CD4-positive, alpha-beta memory T cell (primary cell): ENCODE data around the gene ZBTB46. TPM values are rescaled to one million over a fixed set of nuclear protein-coding genes. Genes with fewer than 3 reads are reported as not detected.

ENCODE experiments used
- CTCF ChIA-PET: fragments of 350-600 bp; sonication (Branson Sonifier 250); formaldehyde crosslinking; loops from one replicate; lab custom pipeline; 2021; ENCODE audit warnings: inconsistent platforms; ENCODE audit not compliant: partially characterized antibody; lab: Charles Lee
- POLR2A ChIA-PET: fragments of 350-600 bp; sonication (Branson Sonifier 250); formaldehyde crosslinking; loops from one replicate; lab custom pipeline; 2021; ENCODE audit not compliant: partially characterized antibody; lab: Charles Lee
- DNase-seq, 5 donors: peaks; one replicate each; pipeline versions ENCODE4 v3.0.0 to v3.0.0-alpha.2; 2020 to 2022; ENCODE audit warnings: mixed read lengths in 1 of 5
- H3K27ac ChIP-seq: one replicate; pipeline ENCODE4 v1.7.0; 2013; ENCODE audit warnings: low read depth, low read length
- H3K27me3 ChIP-seq: 2 replicates; pipeline ENCODE4 v1.7.0; 2013; ENCODE audit warnings: mild to moderate bottlenecking, low read length, moderate library complexity; ENCODE audit not compliant: insufficient read depth
- H3K36me3 ChIP-seq: 2 replicates; pipeline ENCODE4 v1.7.0; 2013; ENCODE audit warnings: mild to moderate bottlenecking, low read length, moderate library complexity; ENCODE audit not compliant: insufficient read depth
- H3K4me1 ChIP-seq: 2 replicates; pipeline ENCODE4 v1.7.0; 2013; ENCODE audit warnings: mild to moderate bottlenecking, low read length, moderate library complexity; ENCODE audit not compliant: insufficient read depth
- H3K4me3 ChIP-seq, 2 donors: one replicate each; pipeline ENCODE4 v1.7.0; 2013; ENCODE audit warnings: low read length in 2 of 2, mild to moderate bottlenecking in 1 of 2
- H3K9me3 ChIP-seq, 2 donors: one replicate each; pipeline ENCODE4 v1.7.0; 2013; ENCODE audit warnings: low read length in 2 of 2, control low read depth in 1 of 2; ENCODE audit not compliant: control insufficient read depth in 1 of 2
- H3K27ac Mint-ChIP-seq, 7 donors: one replicate each; pipeline ENCODE4 v1.8.0; 2020 to 2021; ENCODE audit warnings: mixed read lengths in 7 of 7, mild to moderate bottlenecking in 6 of 7, inconsistent platforms in 3 of 7, moderate library complexity in 3 of 7
- H3K27me3 Mint-ChIP-seq, 2 donors: one replicate each; pipeline ENCODE4 v1.8.0; 2020 to 2021; ENCODE audit warnings: mixed read lengths in 2 of 2
- H3K36me3 Mint-ChIP-seq, 2 donors: one replicate each; pipeline ENCODE4 v1.8.0; 2020 to 2021; ENCODE audit warnings: mixed read lengths in 2 of 2, inconsistent platforms in 1 of 2, mild to moderate bottlenecking in 1 of 2
- H3K4me1 Mint-ChIP-seq, 4 donors: one replicate each; pipeline ENCODE4 v1.8.0; 2020 to 2021; ENCODE audit warnings: mixed read lengths in 4 of 4, mild to moderate bottlenecking in 1 of 4
- H3K4me3 Mint-ChIP-seq, 8 donors: one replicate each; pipeline ENCODE4 v1.8.0; 2020 to 2021; ENCODE audit warnings: mixed read lengths in 8 of 8, mild to moderate bottlenecking in 7 of 8, moderate library complexity in 6 of 8, inconsistent platforms in 3 of 8
- H3K9me3 Mint-ChIP-seq, 8 donors: one replicate each; pipeline ENCODE4 v1.8.0; 2020 to 2021; ENCODE audit warnings: mixed read lengths in 8 of 8, mild to moderate bottlenecking in 5 of 8, inconsistent platforms in 3 of 8, moderate library complexity in 1 of 8
- intact Hi-C: fragments of 100-400 bp; cut with micrococcal nuclease; formaldehyde crosslinking; loops from one replicate; pipeline ENCODE4 v1.15.1; 2023
- polyA plus RNA-seq, 2 donors: library from polyadenylated mRNA; unstranded; fragments of 300-500 nt; fragmentation: Illumina TruSeq; gene quantifications; one replicate each; pipeline ENCODE4 v1.2.3, GENCODE V29; 2021
- total RNA-seq, 2 experiments: library from RNA; stranded (reverse); gene quantifications; one replicate each; pipeline ENCODE4 v1.2.3, GENCODE V29; 2021

The ZBTB46 gene
- total and polyA plus RNA-seq, 4 experiments from 2014 or later = 0.09 to 0.87 (median 0.28) TPM; not detected in 1

DNA sequence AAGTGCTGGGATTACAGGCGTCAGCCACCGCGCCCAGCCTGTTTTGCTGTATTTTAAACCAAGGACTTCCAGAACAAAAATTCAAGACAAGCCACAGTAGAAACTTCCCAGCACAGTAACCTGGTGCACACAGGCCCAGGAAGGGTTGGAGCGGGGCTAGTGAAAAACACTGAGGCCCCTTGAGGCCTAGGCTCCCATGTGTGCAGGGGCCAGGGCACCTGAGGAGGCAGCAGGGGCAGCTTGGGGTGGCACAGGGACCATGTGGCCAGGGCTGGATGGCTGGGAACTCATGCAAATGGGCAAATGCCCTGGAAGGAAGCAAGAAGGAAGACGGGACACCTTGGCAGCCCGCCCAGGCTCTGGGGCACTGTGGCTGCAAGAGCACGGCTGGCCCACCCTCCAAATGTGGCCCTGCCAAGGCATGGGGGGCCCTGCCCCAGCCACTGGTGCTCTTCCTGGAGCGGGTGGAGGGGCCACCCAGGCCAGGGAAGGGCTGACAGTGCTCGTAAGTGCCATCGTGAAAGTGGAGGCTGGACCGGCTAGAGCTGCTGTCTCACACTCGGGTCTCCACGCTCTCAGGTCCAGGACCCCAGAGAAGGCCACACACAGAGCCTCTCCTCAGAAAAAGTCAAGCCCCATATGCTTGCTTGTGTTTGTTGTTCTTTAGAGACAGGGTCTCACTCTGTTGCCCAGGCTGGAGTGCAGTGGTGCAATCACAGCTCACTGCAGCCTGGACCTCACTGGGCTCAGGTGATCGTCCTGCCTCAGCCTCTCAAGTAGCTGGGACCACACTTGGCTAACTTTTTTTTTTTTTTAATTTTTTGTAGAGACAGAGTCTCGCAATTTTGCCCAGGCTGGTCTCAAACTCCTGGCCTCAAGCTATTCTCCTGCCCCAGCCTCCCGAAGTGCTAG, 81.2 kb downstream of the ZBTB46 start:
- H3K4me3 Mint-ChIP-seq = peak overlapping the region in 1 of 8 donors; percentile 35
- CTCF ChIA-PET = interaction anchor here (1.0 to 2.1 kb wide), 8 partner anchors 9 to 92 kb away, joined by 3 to 9 read pairs (median 4); partner anchors contain the start of genes LIME1 and RTEL1
- Histone ChIP-seq H3K4me3 (no peak overlapping the region), H3K36me3 (no peaks in the 10 kb centered on the region), H3K9me3 (no peaks in the 10 kb centered on the region), H3K27ac (no peak overlapping the region), H3K27me3 (no peaks in the 10 kb centered on the region), H3K4me1 (peaks cover 25% of the 10 kb centered on the region)
- POLR2A ChIA-PET = interaction anchor here (0.9 to 5.7 kb wide), 7 partner anchors 8 to 108 kb away, joined by 4 to 98 read pairs (median 5); partner anchors contain the start of genes ARFRP1, LIME1, SLC2A4RG and STMN3
- H3K27ac Mint-ChIP-seq = peak overlapping the region in 4 of 7 donors; percentile 7 to 53 (median 44)
- DNase-seq = no peak
- H3K9me3 Mint-ChIP-seq = no peaks in the 10 kb centered on the region
- no peaks in the 10 kb centered on the region for H3K36me3 Mint-ChIP-seq
- intact Hi-C loops = loop anchor here (2.0 kb wide), 1 partner anchor 13 kb away; the partner anchor contains the start of gene LIME1
- H3K27me3 Mint-ChIP-seq = no peaks in the 10 kb centered on the region
- peaks cover 8 to 35% (median 18%) of the 10 kb centered on the region in 4 donors for H3K4me1 Mint-ChIP-seq

DNA sequence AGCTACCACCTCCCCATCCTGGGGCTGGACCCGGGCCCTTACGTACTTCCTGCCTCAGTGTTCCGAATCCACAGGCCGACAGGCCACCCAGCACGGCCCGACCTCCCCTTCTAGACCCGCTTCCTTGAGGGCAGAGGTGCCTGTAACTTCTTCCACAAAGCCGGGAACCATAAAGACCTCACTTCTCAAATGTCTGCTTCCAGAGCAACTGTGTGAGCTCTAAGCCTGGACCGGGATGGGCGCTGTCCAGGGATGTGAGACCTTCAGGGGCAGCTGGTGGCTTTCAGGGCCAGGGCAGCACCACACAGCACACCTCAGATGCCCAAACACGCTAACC, 82.2 kb downstream of the ZBTB46 start:
- Mint-ChIP-seq H3K9me3 (no peaks in the 10 kb centered on the region), H3K4me3 (peak overlapping the region in 1 of 8 donors; percentile 30), H3K4me1 (peaks cover 8 to 35% (median 16%) of the 10 kb centered on the region in 4 donors), H3K27ac (peak overlapping the region in 3 of 7 donors; percentile 16 to 68 (median 58)), H3K36me3 (peaks cover 0 to under 1% of the 10 kb centered on the region in 2 donors), H3K27me3 (no peaks in the 10 kb centered on the region)
- DNase-seq = no peak
- Histone ChIP-seq H3K4me1 (peaks cover 25% of the 10 kb centered on the region), H3K4me3 (no peak overlapping the region), H3K27ac (no peak overlapping the region), H3K36me3 (no peaks in the 10 kb centered on the region), H3K9me3 (no peaks in the 10 kb centered on the region), H3K27me3 (no peaks in the 10 kb centered on the region)
- CTCF ChIA-PET = no interaction called here
- intact Hi-C loops = no loop called here
- POLR2A ChIA-PET = interaction anchor here (1.3 to 5.7 kb wide), 4 partner anchors 8 to 42 kb away, joined by 3 to 98 read pairs (median 14); partner anchors contain the start of genes ARFRP1, LIME1, SLC2A4RG and ZGPAT

DNA sequence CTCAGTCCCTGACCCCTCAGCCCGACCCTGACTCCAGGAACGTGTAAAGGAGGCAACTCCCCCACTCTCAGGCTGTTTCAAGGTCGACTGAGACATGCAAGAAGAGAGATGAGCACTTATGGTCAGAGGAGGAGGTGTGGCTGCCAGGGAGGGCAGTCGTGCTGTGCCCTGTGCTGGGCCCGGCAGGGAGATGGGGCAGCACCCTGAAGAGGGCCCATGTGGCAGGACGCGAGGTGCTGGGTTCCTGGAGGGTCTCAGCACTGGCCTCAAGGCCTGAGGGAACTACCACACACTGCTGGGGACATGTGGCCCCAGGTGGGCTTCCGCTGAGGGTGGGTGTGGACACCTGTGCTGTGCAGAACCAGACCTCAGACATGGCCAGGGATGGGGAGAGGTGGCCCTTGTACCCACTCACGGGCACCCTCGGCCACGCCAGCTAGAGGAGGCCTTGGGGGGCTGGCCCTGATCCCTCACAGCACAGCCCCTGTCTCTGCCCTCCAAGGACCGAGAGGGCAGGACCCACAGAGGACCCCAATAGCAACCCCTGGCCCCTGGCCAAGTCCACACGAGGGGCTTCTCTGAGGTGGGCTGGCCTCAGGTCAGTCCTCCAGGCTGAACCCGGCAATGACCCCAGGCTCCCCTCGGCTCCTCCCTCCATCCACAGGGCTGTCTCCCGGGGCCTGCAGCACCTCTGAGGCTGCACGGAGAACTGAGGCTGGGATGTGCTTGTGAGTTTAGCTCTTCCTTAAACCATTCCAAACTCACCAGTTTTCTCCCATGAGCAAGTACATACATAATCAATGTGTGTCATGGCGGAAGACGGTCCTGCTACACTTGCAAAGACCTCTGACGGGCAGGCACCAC, 82.8 kb downstream of the ZBTB46 start:
- Histone ChIP-seq H3K4me1 (peaks cover 25% of the 10 kb centered on the region), H3K9me3 (no peaks in the 10 kb centered on the region), H3K4me3 (no peak overlapping the region), H3K27me3 (no peaks in the 10 kb centered on the region), H3K27ac (no peak overlapping the region), H3K36me3 (peaks cover 3% of the 10 kb centered on the region)
- ChIA-PET POLR2A (interaction anchor here (1.3 to 5.7 kb wide), 3 partner anchors 8 to 41 kb away, joined by 3 to 98 read pairs (median 5); partner anchors contain the start of genes ARFRP1, LIME1, SLC2A4RG and ZGPAT), CTCF (no interaction called here)
- intact Hi-C loops = no loop called here
- H3K27ac Mint-ChIP-seq = peak overlapping the region in 2 of 7 donors; percentile 16 to 59
- H3K36me3 Mint-ChIP-seq = peaks cover 5 to 6% of the 10 kb centered on the region in 2 donors
- peak overlapping the region in 1 of 8 donors; percentile 30 for H3K4me3 Mint-ChIP-seq
- no peak for DNase-seq
- no peaks in the 10 kb centered on the region for H3K27me3 Mint-ChIP-seq
- no peaks in the 10 kb centered on the region for H3K9me3 Mint-ChIP-seq
- H3K4me1 Mint-ChIP-seq = peaks cover 8 to 32% (median 14%) of the 10 kb centered on the region in 4 donors

DNA sequence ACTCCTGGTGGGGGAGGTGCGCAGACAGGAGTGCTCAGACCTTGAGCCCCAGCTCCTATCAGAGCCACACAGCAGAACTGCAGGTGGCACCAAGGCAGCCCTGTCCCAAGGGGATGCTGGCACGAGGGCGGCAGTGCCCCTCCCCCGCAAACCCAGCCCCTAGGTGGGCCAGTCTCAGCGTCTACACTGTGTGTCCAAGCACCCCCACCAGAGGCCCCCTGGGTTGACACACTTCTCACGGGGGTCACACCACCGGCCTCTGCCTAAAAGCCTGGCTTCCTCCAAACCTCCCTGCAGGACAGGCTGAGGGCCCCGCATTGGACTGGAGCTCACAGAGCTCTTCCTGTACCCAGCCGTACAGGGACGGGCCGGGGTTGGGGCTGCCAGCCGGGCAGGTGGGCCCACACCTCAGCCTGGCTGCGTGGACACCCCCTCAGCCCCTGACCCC, 83.4 kb downstream of the ZBTB46 start:
- ChIA-PET CTCF (no interaction called here), POLR2A (interaction anchor here (1.4 to 5.7 kb wide), 2 partner anchors 10 to 40 kb away, joined by 3 to 98 read pairs; partner anchors contain the start of genes ARFRP1, LIME1, SLC2A4RG and ZGPAT)
- Histone ChIP-seq H3K27me3 (no peaks in the 10 kb centered on the region), H3K36me3 (peaks cover 5% of the 10 kb centered on the region), H3K4me1 (peaks cover 25% of the 10 kb centered on the region), H3K27ac (no peak overlapping the region), H3K4me3 (no peak overlapping the region), H3K9me3 (no peaks in the 10 kb centered on the region)
- intact Hi-C loops = no loop called here
- Mint-ChIP-seq H3K9me3 (no peaks in the 10 kb centered on the region), H3K27ac (no peak overlapping the region), H3K4me3 (no peak overlapping the region), H3K36me3 (peaks cover 6 to 8% of the 10 kb centered on the region in 2 donors), H3K27me3 (no peaks in the 10 kb centered on the region), H3K4me1 (peaks cover 8 to 32% (median 14%) of the 10 kb centered on the region in 4 donors)
- DNase-seq = no peak

DNA sequence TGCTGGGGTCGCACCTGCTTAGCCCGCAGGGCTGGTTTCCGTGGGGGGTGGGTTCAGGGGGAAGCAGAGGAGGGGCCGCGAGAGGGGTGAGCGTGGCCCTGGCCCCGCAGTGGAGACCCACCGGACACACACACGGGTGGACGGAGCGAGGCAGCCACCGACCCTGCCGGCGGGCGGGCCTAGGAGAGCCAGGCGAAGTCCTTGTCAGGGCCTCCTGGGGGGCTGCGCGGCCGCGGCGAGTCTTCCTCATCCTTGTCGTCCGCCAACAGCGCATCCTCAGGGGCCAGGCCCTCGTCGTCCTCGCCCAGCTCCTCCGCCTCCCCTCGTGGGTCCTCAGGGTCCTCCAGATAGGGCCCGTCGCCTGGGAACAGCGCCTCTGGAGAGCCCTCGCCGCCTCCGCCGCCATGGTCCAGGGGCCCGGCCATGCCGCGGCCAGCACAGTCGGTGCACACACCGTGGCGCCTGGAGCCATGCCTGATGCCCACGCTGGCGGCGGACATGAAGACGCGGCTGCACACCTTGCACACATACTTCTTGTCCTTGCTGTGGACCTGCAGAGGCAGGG, 84.2 kb downstream of the ZBTB46 start:
- no peaks in the 10 kb centered on the region for H3K27me3 ChIP-seq
- Mint-ChIP-seq H3K9me3 (no peaks in the 10 kb centered on the region), H3K4me3 (no peak overlapping the region), H3K27ac (no peak overlapping the region), H3K36me3 (peaks cover 6 to 8% of the 10 kb centered on the region in 2 donors), H3K27me3 (no peaks in the 10 kb centered on the region), H3K4me1 (peaks cover 7 to 28% (median 14%) of the 10 kb centered on the region in 4 donors)
- peaks cover 5% of the 10 kb centered on the region for H3K36me3 ChIP-seq
- no peak overlapping the region for H3K27ac ChIP-seq
- POLR2A ChIA-PET = interaction anchor here (5.7 kb wide), 1 partner anchor 9 kb away, joined by 98 read pairs; the partner anchor contains the start of genes LIME1 and SLC2A4RG
- intact Hi-C loops = no loop called here
- CTCF ChIA-PET = no interaction called here
- H3K4me3 ChIP-seq = no peak overlapping the region
- no peaks in the 10 kb centered on the region for H3K9me3 ChIP-seq
- DNase-seq = no peak
- peaks cover 23% of the 10 kb centered on the region for H3K4me1 ChIP-seq

DNA sequence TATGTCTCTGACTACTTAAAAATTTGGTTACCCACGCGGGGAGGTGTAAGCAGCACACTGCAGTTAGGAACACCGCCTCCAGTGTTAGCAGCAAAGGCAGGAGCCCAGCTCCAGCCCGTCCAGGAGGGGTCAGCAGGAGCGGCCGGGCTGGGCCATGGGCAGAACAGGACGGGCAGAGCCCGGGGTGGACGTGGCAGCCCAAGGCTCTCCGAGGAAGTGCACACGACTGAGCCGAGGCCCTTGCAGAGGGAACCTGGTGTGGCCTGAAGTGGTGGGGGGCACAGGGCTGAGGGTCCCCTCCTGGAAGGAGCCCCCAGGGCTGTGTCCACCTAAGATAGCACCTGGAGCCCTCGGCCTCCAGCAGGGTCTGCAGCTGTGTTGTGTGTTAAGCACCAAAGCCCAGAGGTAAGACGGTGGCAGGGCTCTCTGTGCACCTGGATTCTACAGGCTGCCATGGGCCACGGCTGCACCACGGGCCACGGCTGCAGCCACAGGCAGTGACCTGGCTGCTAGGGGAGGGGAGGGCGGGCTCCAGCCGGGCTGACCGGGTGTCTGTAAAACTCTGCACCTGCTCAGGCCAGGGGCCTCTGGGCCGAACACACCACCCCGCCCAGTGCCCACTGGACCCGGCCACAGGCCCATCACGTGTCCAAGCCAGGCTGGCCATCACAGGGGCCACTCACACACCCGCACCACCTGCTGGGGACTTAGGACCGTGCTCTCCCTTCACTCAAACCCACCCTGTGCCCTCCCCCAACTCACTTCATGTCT, 84.9 kb downstream of the ZBTB46 start:
- no peak overlapping the region for H3K4me3 Mint-ChIP-seq
- H3K36me3 Mint-ChIP-seq = peaks cover 6 to 8% of the 10 kb centered on the region in 2 donors
- Histone ChIP-seq H3K9me3 (no peaks in the 10 kb centered on the region), H3K4me3 (no peak overlapping the region), H3K36me3 (peaks cover 5% of the 10 kb centered on the region), H3K4me1 (peaks cover 25% of the 10 kb centered on the region), H3K27me3 (no peaks in the 10 kb centered on the region), H3K27ac (no peak overlapping the region)
- ChIA-PET POLR2A (interaction anchor here (1.7 kb wide), 1 partner anchor 10 kb away, joined by 12 read pairs; the partner anchor contains the start of gene LIME1), CTCF (no interaction called here)
- peaks cover 5 to 23% (median 12%) of the 10 kb centered on the region in 4 donors for H3K4me1 Mint-ChIP-seq
- no peaks in the 10 kb centered on the region for H3K9me3 Mint-ChIP-seq
- DNase-seq = no peak
- H3K27me3 Mint-ChIP-seq = no peaks in the 10 kb centered on the region
- peak overlapping the region in 1 of 7 donors; percentile 62 for H3K27ac Mint-ChIP-seq
- intact Hi-C loops = no loop called here
